OCI-LY7 (cell line): ENCODE measurements around the gene NPIPB6.
"Not testable (repeated sequence)": the region's sequence is repeated elsewhere in the genome, so short reads cannot be mapped to it uniquely, and the experiment has no call there.

Experiments
- EZH2phosphoT487 ChIP-seq: fragments of 200-600 bp; sonication (generic); IDR thresholded peaks from 2 replicates; pipeline ENCODE4 v1.6.1; 2018; ENCODE audit warnings: low read depth, borderline replicate concordance, mild to moderate bottlenecking, mixed run types, antibody characterized with exemption, low read length, moderate library complexity, mixed read lengths
- TF ChIP-seq, protein P1 (sequence below): fragments of 200-600 bp; sonication (generic); conservative IDR thresholded peaks from 2 replicates; pipeline ENCODE4 v1.5.1; 2014; ENCODE audit warnings: mild to moderate bottlenecking, antibody characterized with exemption, low read length, moderate library complexity, mixed read lengths

DNA sequence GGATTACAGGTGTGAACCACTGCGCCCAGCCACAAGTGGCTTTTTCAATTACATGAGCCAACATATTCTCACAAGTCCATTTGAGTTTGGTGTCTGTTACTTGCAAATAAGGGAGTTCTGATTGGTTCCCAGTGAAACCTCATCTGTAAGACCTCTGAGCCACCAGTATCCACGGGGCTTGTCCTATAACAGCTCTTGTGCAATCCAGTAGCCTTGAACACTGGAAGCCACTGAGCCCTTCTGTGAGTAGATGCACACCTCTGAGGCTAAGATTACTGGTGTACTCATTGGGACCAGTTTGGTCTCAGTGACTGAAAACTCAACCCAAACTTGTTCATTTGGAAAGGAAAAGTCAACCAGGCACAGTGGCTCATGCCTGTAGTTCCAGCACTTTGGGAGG, 32.3 kb downstream of the NPIPB6 start:
- TF ChIP-seq, protein P1, sequence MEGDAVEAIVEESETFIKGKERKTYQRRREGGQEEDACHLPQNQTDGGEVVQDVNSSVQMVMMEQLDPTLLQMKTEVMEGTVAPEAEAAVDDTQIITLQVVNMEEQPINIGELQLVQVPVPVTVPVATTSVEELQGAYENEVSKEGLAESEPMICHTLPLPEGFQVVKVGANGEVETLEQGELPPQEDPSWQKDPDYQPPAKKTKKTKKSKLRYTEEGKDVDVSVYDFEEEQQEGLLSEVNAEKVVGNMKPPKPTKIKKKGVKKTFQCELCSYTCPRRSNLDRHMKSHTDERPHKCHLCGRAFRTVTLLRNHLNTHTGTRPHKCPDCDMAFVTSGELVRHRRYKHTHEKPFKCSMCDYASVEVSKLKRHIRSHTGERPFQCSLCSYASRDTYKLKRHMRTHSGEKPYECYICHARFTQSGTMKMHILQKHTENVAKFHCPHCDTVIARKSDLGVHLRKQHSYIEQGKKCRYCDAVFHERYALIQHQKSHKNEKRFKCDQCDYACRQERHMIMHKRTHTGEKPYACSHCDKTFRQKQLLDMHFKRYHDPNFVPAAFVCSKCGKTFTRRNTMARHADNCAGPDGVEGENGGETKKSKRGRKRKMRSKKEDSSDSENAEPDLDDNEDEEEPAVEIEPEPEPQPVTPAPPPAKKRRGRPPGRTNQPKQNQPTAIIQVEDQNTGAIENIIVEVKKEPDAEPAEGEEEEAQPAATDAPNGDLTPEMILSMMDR, result not testable (repeated sequence)
- not testable (repeated sequence) for TF ChIP-seq EZH2phosphoT487
